ENCODE data around the gene CRACDL. TPM values are rescaled to one million over a fixed set of nuclear protein-coding genes. Genes with fewer than 3 reads are reported as not detected.

CRACDL gene
- total RNA-seq, 4 donors from 2014 or later: 10.9 to 22.6 (median 14.0) TPM

DNA sequence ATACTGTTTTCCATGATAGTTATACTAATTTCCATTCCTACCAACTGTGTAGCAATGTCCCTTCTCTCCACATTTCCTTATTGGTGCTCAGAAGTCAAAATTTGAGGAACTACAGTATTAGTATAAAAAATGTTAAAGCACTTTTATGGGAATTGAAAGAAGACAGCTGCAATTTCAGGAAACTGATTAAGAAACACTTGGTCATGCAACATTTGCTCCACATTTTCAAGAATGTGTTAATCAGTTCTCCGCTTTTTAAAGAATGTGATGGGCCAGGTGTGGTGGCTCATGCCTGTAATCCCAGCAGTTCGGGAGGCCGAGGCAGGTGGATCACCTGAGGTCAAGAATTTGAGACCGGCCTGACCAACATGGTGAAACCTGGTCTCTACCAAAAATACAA lies 171.5 kb downstream of the CRACDL start:
- DNase-seq (ENCODE audit: low spot score in 2 of 2): no peak
- H3K4me3 ChIP-seq (ENCODE audit: low read depth, poor library complexity, severe bottlenecking): no peak overlapping the region
- TF ChIP-seq, protein P1, sequence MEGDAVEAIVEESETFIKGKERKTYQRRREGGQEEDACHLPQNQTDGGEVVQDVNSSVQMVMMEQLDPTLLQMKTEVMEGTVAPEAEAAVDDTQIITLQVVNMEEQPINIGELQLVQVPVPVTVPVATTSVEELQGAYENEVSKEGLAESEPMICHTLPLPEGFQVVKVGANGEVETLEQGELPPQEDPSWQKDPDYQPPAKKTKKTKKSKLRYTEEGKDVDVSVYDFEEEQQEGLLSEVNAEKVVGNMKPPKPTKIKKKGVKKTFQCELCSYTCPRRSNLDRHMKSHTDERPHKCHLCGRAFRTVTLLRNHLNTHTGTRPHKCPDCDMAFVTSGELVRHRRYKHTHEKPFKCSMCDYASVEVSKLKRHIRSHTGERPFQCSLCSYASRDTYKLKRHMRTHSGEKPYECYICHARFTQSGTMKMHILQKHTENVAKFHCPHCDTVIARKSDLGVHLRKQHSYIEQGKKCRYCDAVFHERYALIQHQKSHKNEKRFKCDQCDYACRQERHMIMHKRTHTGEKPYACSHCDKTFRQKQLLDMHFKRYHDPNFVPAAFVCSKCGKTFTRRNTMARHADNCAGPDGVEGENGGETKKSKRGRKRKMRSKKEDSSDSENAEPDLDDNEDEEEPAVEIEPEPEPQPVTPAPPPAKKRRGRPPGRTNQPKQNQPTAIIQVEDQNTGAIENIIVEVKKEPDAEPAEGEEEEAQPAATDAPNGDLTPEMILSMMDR (IDR thresholded peaks at IDR 0.05): no peak
- no peak for TF ChIP-seq POLR2A (IDR thresholded peaks at IDR 0.05)
- 87 to 88% methylated on average over 4 of the region's 4 CpGs for WGBS, 2 donors
- intact Hi-C loops (cut with DNase I; ENCODE audit: low total_unique reads): no loop called here

GRCh38 chr2:98763209-98763951 lies 172.6 kb downstream of the CRACDL start:
- 73 to 75% methylated on average over 6 of the region's 6 CpGs for WGBS, 2 donors
- TF ChIP-seq, protein P1 (IDR thresholded peaks at IDR 0.05): no peak
- TF ChIP-seq POLR2A (IDR thresholded peaks at IDR 0.05): no peak
- no peak overlapping the region for H3K4me3 ChIP-seq (ENCODE audit: low read depth, poor library complexity, severe bottlenecking)
- no peak for DNase-seq (ENCODE audit: low spot score in 2 of 2)
- intact Hi-C loops (cut with DNase I; ENCODE audit: low total_unique reads): no loop called here

DNA sequence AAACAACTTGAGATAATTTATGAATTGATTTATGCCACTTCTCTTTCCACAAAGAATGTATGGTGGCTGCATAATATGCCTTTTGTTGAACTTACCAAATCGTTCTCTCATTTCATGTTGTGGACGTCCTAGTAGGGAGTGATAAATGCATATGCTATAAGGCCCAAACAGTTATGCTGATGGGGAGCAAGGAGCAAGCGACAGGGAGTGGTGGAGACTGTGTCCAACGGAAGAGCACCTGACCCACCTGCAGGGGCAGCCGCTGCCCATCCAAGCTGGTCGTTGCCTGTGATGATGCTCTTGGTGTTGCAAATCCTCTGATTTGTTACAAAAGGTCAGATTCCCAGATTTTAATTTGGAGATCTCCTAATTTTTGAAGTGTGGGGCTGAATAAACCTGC lies 174.1 kb downstream of the CRACDL start:
- intact Hi-C loops (cut with DNase I; ENCODE audit: low total_unique reads): no loop called here
- no peak for TF ChIP-seq POLR2A (IDR thresholded peaks at IDR 0.05)
- TF ChIP-seq, protein P1 (IDR thresholded peaks at IDR 0.05): no peak
- no peak overlapping the region for H3K4me3 ChIP-seq (ENCODE audit: low read depth, poor library complexity, severe bottlenecking)
- 82 to 88% methylated on average over 6 of the region's 6 CpGs for WGBS, 2 donors
- no peak for DNase-seq (ENCODE audit: low spot score in 2 of 2)

DNA sequence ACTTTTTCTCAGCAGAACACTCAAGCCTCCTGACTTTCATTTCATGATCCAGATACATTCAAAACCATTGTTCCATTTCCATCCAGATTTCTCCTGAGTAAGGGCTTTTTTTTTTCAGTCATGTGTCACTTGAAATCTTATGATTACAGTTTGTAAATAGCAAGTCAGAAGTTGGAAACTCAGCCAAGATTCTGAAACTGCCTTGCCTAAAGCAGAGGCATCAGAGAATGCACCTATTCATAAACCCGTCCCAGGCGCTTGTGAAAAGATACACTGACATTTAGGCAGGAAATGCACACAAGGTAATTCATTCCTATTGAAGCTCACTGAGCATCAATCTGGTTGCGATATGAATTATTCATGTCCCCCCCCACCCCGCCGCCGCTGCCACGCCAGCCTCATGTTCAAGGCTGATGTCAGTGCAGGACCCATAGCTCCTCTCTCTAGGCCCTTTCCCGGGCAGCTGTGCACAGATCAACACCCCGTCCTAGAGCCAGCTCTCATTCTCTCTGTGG lies 174.7 kb downstream of the CRACDL start:
- intact Hi-C loops (cut with DNase I; ENCODE audit: low total_unique reads): no loop called here
- no peak overlapping the region for H3K4me3 ChIP-seq (ENCODE audit: low read depth, poor library complexity, severe bottlenecking)
- DNase-seq (ENCODE audit: low spot score in 2 of 2): no peak
- WGBS, 2 donors: 59 to 70% methylated on average over 9 of the region's 9 CpGs
- TF ChIP-seq, protein P1 (IDR thresholded peaks at IDR 0.05): no peak
- no peak for TF ChIP-seq POLR2A (IDR thresholded peaks at IDR 0.05)

GRCh38 chr2:98759827-98760625 lies 176.0 kb downstream of the CRACDL start:
- no peak for DNase-seq (ENCODE audit: low spot score in 2 of 2)
- H3K4me3 ChIP-seq (ENCODE audit: low read depth, poor library complexity, severe bottlenecking): no peak overlapping the region
- no peak for TF ChIP-seq POLR2A (IDR thresholded peaks at IDR 0.05)
- TF ChIP-seq, protein P1 (IDR thresholded peaks at IDR 0.05): no peak
- WGBS, 2 donors: 65 to 75% methylated on average over 6 of the region's 6 CpGs
- intact Hi-C loops (cut with DNase I; ENCODE audit: low total_unique reads): no loop called here
